HCT116 (cell line): Measurements from ENCODE around the gene GPR151. TPM values are rescaled to one million over a fixed set of nuclear protein-coding genes. Genes with fewer than 3 reads are reported as not detected.

Experiments used
- ATAC-seq: fragments of 200-7000 bp; cut with Tn5 transposase; 2 replicates; pipeline ENCODE4 v1.9.1; 2020; ENCODE audit warnings: mild to moderate bottlenecking, moderate library complexity
- BruUV-seq: library from RNA; stranded (reverse); fragments of 400-500 nt; replicated peaks from 2 replicates; lab custom pipeline; 2021; lab: Mats Ljungman, UMichigan
- CTCF ChIA-PET: fragments of 300-600 bp; sonication (Branson Sonifier 250); formaldehyde crosslinking; loops from one replicate; lab custom pipeline; 2021; ENCODE audit warnings: antibody characterized with exemption; lab: Charles Lee
- POLR2A ChIA-PET: fragments of 300-600, 350-600 bp; sonication (Branson Sonifier 250); formaldehyde crosslinking; loops from one replicate; lab custom pipeline; 2021; ENCODE audit warnings: antibody characterized with exemption; lab: Charles Lee
- RAD21 ChIA-PET, 2 experiments: fragments of 300-600 bp; sonication (Branson Sonifier 250); formaldehyde crosslinking; loops; one replicate each; lab custom pipeline; 2023; ENCODE audit warnings: low total read pairs in 2 of 2; ENCODE audit not compliant: uncharacterized antibody in 2 of 2, unreplicated experiment in 2 of 2, low non-redundant PET in 1 of 2; lab: Charles Lee
- DNase-seq: peaks from one replicate; pipeline ENCODE4 v3.0.0-alpha.2; 2010; ENCODE audit warnings: low read depth, low spot score
- H2AFZ ChIP-seq: fragments of 200-600 bp; shearing (Covaris generic), sonication (generic); 2 replicates; pipeline ENCODE4 v1.6.1; 2017; ENCODE audit warnings: low read depth, mixed run types, mixed read lengths, antibody characterized with exemption, low read length; ENCODE audit not compliant: poor library complexity, severe bottlenecking
- H3K27ac ChIP-seq: 2 replicates; pipeline ENCODE4 v1.5.1; 2012; ENCODE audit warnings: low read depth, low read length
- H3K27me3 ChIP-seq: fragments of 200-600 bp; sonication (generic); 2 replicates; pipeline ENCODE4 v1.6.1; 2016; ENCODE audit warnings: mixed run types, low read length, mixed read lengths; ENCODE audit not compliant: insufficient read depth
- H3K36me3 ChIP-seq, 2 experiments: fragments of 200-500 bp in 1 of 2; fragments of 200-600 bp in 1 of 2; sonication (Bioruptor generic) in 1 of 2; sonication (generic) in 1 of 2; 2 replicates each; pipeline versions ENCODE4 v1.5.1 to v1.6.1; 2014 to 2016; ENCODE audit warnings: low read length in 2 of 2, inconsistent platforms in 1 of 2, mixed read lengths in 1 of 2, mixed run types in 1 of 2; ENCODE audit not compliant: insufficient read depth in 2 of 2, control insufficient read depth in 1 of 2
- H3K4me1 ChIP-seq, 2 experiments: fragments of 200-600 bp in 1 of 2; sonication (generic) in 1 of 2; 2 replicates each; pipeline versions ENCODE4 v1.5.1 to v1.6.1; 2012 to 2017; ENCODE audit warnings: low read length in 2 of 2, inconsistent platforms in 1 of 2, mild to moderate bottlenecking in 1 of 2, mixed read lengths in 1 of 2, mixed run types in 1 of 2, moderate library complexity in 1 of 2; ENCODE audit not compliant: insufficient read depth in 2 of 2, control insufficient read depth in 1 of 2
- H3K4me2 ChIP-seq: fragments of 200-600 bp; sonication (generic); 2 replicates; pipeline ENCODE4 v1.6.1; 2017; ENCODE audit warnings: mixed run types, low read length, mixed read lengths
- H3K4me3 ChIP-seq, 2 experiments: fragments of 200-600 bp in 1 of 2; sonication (generic) in 1 of 2; replicated peaks in 1 of 2; 2 replicates each; pipeline ENCODE4 v1.5.1; 2011 to 2016; ENCODE audit warnings: low read length in 2 of 2, control low read depth in 1 of 2, low read depth in 1 of 2, mild to moderate bottlenecking in 1 of 2, mixed read lengths in 1 of 2, mixed run types in 1 of 2
- H3K79me2 ChIP-seq: fragments of 200-600 bp; sonication (generic); 2 replicates; pipeline ENCODE4 v1.6.1; 2017; ENCODE audit warnings: mild to moderate bottlenecking, mixed run types, low read length, moderate library complexity, mixed read lengths; ENCODE audit not compliant: insufficient read depth
- H3K9ac ChIP-seq: fragments of 200-600 bp; sonication (generic); 2 replicates; pipeline ENCODE4 v1.6.1; 2016; ENCODE audit warnings: low read length, mixed read lengths
- H3K9me2 ChIP-seq: fragments of 200-600 bp; sonication (generic), shearing (Covaris generic); 2 replicates; pipeline ENCODE4 v1.6.1; 2017; ENCODE audit warnings: mixed run types, mild to moderate bottlenecking, moderate library complexity; ENCODE audit not compliant: insufficient read depth
- H3K9me3 ChIP-seq, 2 experiments: fragments of 200-500 bp in 1 of 2; fragments of 200-600 bp in 1 of 2; sonication (Bioruptor generic) in 1 of 2; sonication (generic) in 1 of 2; 2 replicates each; pipeline ENCODE4 v1.6.1; 2014 to 2017; ENCODE audit warnings: low read length in 2 of 2, mixed read lengths in 2 of 2, inconsistent platforms in 1 of 2, low read depth in 1 of 2, mild to moderate bottlenecking in 1 of 2, mixed run types in 1 of 2, moderate library complexity in 1 of 2; ENCODE audit not compliant: control insufficient read depth in 1 of 2, insufficient read depth in 1 of 2
- H4K20me1 ChIP-seq: fragments of 200-600 bp; sonication (generic), shearing (Covaris generic); 2 replicates; pipeline ENCODE4 v1.6.1; 2017; ENCODE audit warnings: mixed run types, mild to moderate bottlenecking, moderate library complexity; ENCODE audit not compliant: insufficient read depth
- CBX3 ChIP-seq: IDR thresholded peaks from 2 replicates; pipeline ENCODE4 v1.6.1; 2012; ENCODE audit warnings: low read depth
- FOSL1 ChIP-seq: IDR thresholded peaks from 2 replicates; pipeline ENCODE4 v1.6.1; 2012; ENCODE audit warnings: low read depth
- JUND ChIP-seq: IDR thresholded peaks from 2 replicates; pipeline ENCODE4 v1.6.1; 2012
- POLR2A ChIP-seq: IDR thresholded peaks from 2 replicates; pipeline ENCODE4 v1.7.0; 2011; ENCODE audit warnings: borderline replicate concordance; ENCODE audit not compliant: insufficient read depth, insufficient read length; ENCODE audit errors: extremely low read depth
- POLR2AphosphoS5 ChIP-seq: IDR thresholded peaks from 2 replicates; pipeline ENCODE4 v1.6.1; 2011; ENCODE audit warnings: mild to moderate bottlenecking, low read depth, low read length, moderate library complexity
- RAD21 ChIP-seq: IDR thresholded peaks from 2 replicates; pipeline ENCODE4 v1.6.1; 2012; ENCODE audit warnings: low read depth, mild to moderate bottlenecking
- SP1 ChIP-seq: IDR thresholded peaks from 2 replicates; pipeline ENCODE4 v1.6.1; 2012; ENCODE audit warnings: low read depth
- SRF ChIP-seq: IDR thresholded peaks from 2 replicates; pipeline ENCODE4 v1.6.1; 2012; ENCODE audit warnings: low read depth
- TCF7L2 ChIP-seq: IDR thresholded peaks from 2 replicates; pipeline ENCODE4 v1.7.0; 2011; ENCODE audit warnings: borderline replicate concordance, inconsistent platforms; ENCODE audit not compliant: insufficient read depth, insufficient read length; ENCODE audit errors: extremely low read depth
- YY1 ChIP-seq: IDR thresholded peaks from 2 replicates; pipeline ENCODE4 v1.6.1; 2011; ENCODE audit warnings: low read length, low read depth, moderate library complexity, mild to moderate bottlenecking; ENCODE audit not compliant: insufficient replicate concordance; ENCODE audit errors: extremely low read depth
- ZFX ChIP-seq: fragments of 450-650 bp; IDR thresholded peaks from 2 replicates; pipeline ENCODE4 v1.6.1; 2017
- ZNF274 ChIP-seq: fragments of 200-500 bp; sonication (Bioruptor generic); IDR thresholded peaks from 2 replicates; pipeline ENCODE4 v1.6.1; 2014; ENCODE audit warnings: mild to moderate bottlenecking, low read depth, low read length, inconsistent platforms
- intact Hi-C: fragments of 100-400 bp; cut with micrococcal nuclease; formaldehyde crosslinking; loops from 2 replicates; pipeline ENCODE4 v1.10.0; 2022
- total RNA-seq: library from RNA; stranded (reverse); gene quantifications from one replicate; pipeline ENCODE4 v1.2.1, GENCODE V29; 2021; ENCODE audit not compliant: unreplicated experiment
- TF ChIP-seq, protein P1 (sequence below): IDR thresholded peaks from 2 replicates; pipeline ENCODE4 v1.6.1; 2012
- TF ChIP-seq, protein P2 (sequence below): IDR thresholded peaks from 2 replicates; pipeline ENCODE4 v1.6.1; 2012; ENCODE audit warnings: low read depth
- TF ChIP-seq, protein P3 (sequence below): IDR thresholded peaks from 2 replicates; pipeline ENCODE4 v1.6.1; 2012

GPR151 gene
- total RNA-seq, 1 experiment from 2014 or later = not detected

DNA sequence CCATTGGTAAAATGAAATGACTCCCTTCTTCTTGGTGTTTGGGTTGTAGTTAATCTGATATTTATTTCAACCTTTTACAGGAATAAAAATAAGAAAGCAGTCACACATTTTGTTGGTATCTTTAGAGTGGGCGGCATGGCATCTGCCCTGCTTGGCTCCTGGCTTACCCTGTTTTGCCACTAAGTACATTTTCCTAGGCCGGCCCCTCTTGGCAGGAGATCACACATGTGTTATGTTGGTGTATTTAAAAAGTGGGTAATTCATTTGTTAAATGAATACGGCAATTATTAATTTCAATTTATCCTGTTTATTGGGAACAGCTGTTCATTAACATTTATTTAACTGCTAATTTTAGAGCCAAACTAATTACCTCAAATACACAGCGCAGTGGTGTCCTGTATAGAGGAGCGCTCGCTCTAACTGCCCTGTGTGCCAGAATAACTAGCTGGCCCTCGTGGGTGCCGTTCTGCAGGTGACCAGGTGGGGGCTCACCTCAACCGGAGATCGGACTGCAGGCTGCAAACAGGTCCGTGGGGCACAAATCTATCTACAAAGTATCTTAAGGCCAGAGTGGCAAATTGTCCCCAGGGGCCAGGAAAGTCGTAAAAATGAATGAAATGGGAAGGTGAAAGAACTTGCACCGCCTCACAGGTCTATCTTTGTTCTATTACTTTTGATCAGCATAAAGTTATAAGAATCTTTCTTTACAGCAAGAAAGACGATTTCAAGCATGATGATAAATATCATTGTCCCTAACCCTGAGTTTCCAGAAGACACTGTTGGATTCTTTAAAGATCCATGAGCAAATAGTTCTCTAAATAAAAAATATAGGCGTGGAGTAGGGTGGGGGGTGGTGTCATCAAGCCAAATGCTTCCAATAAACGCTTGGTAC lies 26.2 kb upstream of the GPR151 start (continued):
- TF ChIP-seq CBX3 (0 out of 2 replicates have a peak, but pooled peaks have one; percentile 20), YY1 (no peak), SRF (no peak), TCF7L2 (no peak), POLR2AphosphoS5 (no peak)
- TF ChIP-seq, protein P1, sequence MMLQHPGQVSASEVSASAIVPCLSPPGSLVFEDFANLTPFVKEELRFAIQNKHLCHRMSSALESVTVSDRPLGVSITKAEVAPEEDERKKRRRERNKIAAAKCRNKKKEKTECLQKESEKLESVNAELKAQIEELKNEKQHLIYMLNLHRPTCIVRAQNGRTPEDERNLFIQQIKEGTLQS = no peak
- TF ChIP-seq, protein P2, sequence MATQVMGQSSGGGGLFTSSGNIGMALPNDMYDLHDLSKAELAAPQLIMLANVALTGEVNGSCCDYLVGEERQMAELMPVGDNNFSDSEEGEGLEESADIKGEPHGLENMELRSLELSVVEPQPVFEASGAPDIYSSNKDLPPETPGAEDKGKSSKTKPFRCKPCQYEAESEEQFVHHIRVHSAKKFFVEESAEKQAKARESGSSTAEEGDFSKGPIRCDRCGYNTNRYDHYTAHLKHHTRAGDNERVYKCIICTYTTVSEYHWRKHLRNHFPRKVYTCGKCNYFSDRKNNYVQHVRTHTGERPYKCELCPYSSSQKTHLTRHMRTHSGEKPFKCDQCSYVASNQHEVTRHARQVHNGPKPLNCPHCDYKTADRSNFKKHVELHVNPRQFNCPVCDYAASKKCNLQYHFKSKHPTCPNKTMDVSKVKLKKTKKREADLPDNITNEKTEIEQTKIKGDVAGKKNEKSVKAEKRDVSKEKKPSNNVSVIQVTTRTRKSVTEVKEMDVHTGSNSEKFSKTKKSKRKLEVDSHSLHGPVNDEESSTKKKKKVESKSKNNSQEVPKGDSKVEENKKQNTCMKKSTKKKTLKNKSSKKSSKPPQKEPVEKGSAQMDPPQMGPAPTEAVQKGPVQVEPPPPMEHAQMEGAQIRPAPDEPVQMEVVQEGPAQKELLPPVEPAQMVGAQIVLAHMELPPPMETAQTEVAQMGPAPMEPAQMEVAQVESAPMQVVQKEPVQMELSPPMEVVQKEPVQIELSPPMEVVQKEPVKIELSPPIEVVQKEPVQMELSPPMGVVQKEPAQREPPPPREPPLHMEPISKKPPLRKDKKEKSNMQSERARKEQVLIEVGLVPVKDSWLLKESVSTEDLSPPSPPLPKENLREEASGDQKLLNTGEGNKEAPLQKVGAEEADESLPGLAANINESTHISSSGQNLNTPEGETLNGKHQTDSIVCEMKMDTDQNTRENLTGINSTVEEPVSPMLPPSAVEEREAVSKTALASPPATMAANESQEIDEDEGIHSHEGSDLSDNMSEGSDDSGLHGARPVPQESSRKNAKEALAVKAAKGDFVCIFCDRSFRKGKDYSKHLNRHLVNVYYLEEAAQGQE = no peak

DNA sequence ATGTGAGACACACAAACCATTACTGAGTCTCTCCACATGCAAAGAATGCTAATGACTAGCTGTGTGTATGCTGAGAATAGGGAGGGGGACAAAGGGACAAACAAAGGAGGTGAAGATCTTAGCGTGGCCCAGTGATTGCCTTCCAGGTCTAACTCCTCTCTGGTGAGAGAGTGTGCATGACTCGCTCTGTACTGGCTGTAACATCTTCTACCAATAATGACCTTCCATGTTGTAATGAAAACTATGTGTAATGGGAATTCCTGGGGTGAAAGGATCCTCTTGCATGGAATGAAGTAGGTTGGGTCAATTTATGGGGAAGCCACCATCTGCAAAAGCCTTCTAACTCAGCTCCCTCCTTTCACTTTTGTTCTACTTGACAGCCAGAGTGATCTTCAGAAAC lies 24.4 kb upstream of the GPR151 start:
- Histone ChIP-seq H3K9ac (no peak overlapping the region), H3K27ac (no peak overlapping the region), H3K27me3 (no peaks in the 10 kb centered on the region), H3K79me2 (no peaks in the 10 kb centered on the region), H3K4me3 (no peak overlapping the region), H4K20me1 (no peaks in the 10 kb centered on the region), H3K9me3 (no peaks in the 10 kb centered on the region), H3K9me2 (no peaks in the 10 kb centered on the region), H3K36me3 (no peaks in the 10 kb centered on the region), H3K4me2 (no peak overlapping the region), H3K4me1 (no peaks in the 10 kb centered on the region), H2AFZ (no peak overlapping the region)
- POLR2A ChIA-PET = no interaction called here
- ATAC-seq (no peak), DNase-seq (no peak)
- RAD21 ChIA-PET = no interaction called here
- CTCF ChIA-PET = interaction anchor here (1.5 to 4.0 kb wide), 2 partner anchors 425 to 648 kb away, joined by 6 to 81 read pairs; no protein-coding TSS in a partner anchor
- intact Hi-C loops = loop anchor here (5.0 kb wide), 2 partner anchors 407 to 827 kb away; no protein-coding TSS in a partner anchor
- BruUV-seq = no TSS peak
- TF ChIP-seq POLR2A (no peak), ZFX (no peak), YY1 (no peak), ZNF274 (no peak), TCF7L2 (no peak), JUND (no peak), SP1 (no peak), FOSL1 (no peak), RAD21 (no peak)
- TF ChIP-seq, protein P2 = no peak
- TF ChIP-seq, protein P3, sequence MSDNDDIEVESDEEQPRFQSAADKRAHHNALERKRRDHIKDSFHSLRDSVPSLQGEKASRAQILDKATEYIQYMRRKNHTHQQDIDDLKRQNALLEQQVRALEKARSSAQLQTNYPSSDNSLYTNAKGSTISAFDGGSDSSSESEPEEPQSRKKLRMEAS = no peak
- TF ChIP-seq, protein P1 = no peak
